Measurements from ENCODE around the gene TNS4.

Gene TNS4

DNA sequence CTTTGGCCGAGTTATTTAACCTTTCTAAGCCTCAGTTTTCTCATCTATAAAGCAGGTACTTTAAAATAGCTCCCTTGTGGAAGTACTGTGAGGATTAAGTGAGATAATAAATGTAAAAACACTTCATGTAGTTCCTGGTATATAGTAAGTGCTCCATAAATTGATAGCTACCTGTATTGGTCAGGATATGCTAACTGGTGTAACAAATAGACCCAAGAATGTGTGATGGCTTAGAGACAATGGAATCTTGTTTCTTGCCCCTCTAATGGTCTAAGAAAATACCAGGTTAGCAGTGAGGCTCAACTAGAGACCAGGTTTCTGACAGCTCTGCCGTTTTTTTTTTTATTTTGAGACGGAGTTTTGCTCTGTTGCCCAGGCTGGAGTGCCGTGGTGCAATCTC, 34.0 kb upstream of the TNS4 start:
- DNase-seq: no peak

DNA sequence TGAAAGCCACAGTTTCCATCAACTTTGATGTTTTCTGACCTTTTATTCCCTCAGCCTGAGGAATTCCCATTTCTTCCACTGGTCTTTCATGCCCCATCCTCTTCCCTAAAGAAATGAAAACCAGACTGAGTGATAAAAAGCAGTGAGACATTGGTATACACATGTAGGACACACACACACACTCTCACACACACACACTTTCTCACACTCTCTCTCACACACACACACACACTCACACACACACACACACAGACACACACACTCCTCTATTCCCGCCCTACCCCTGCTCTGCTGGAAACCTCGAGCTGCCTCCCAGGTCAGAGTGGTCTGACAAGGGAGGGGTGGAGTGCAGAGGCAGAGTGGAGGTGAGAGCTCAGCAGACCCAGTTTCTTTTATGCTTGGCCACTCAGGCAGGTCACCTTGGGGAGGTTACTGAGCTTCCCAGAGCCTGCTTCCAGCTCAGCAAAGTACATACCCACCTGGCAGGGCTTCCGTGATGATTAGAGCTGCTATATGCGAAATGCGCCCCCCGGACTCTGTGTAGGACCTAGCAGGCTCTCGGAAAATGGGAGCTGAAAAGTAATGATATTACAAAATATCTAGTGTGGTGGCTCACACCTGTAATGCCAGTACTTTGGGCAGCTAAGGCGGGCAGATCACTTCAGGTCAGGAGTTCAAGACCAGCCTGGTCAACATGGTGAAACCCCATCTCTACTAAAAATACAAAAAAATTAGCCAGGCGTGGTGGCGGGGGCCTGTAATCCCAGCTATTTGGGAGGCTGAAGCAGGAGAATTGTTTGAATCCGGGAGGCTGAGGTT, 33.2 kb upstream of the TNS4 start:
- peak; percentile 45 for DNase-seq

DNA sequence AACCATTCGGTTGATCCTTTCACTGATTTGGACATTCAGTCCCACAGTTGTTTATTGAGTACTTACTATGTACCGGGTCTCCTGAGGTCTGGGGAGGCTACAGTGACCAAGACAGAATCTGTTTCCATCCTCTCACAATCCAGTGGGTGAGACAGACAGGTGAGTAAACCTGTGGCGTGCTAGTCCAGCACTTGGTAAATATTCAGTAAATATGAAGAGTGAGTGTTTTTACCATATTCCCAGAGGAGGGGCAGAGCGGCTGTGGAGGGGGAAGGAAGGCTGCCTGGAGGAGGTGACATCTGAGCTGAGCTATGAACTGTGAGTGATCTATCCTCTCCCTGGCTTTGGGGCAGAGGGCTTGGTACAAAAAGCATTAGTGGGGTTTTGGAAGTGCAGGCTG, 32.5 kb upstream of the TNS4 start:
- DNase-seq: no peak

DNA sequence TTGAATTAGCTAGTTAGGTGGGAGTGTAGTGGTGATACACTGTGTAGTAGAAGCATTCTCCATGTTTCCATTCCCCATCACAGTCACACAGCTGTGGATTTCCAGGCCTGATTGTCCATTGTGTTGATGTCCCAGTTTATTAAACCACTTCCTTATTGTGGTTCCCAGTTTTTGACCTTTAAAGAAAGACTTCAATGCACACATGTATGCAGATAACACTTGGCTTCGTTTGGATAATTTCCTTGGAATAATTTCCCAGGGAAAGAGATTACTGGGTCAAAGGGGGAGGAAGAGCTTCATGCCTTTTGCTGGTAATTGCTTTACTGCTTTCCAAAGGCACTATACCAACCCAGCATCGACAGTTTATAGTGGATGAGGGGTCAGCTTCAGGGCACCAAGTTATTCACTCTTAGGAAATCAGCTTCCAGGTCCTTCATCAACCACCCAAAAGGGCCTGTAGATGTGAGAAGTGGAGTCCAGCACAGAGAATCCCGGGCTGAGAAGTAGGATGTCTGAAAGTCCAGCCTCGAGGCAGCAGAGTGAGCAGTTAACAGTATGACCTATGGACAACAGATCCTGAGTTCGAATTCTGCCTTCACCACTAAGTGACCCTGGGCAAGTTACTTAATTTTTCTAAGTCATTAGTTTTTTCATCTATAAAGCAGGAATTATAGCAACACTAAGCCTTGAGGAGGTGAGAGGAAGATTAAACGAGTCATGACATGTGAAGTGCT, 31.3 kb upstream of the TNS4 start:
- DNase-seq: no peak

DNA sequence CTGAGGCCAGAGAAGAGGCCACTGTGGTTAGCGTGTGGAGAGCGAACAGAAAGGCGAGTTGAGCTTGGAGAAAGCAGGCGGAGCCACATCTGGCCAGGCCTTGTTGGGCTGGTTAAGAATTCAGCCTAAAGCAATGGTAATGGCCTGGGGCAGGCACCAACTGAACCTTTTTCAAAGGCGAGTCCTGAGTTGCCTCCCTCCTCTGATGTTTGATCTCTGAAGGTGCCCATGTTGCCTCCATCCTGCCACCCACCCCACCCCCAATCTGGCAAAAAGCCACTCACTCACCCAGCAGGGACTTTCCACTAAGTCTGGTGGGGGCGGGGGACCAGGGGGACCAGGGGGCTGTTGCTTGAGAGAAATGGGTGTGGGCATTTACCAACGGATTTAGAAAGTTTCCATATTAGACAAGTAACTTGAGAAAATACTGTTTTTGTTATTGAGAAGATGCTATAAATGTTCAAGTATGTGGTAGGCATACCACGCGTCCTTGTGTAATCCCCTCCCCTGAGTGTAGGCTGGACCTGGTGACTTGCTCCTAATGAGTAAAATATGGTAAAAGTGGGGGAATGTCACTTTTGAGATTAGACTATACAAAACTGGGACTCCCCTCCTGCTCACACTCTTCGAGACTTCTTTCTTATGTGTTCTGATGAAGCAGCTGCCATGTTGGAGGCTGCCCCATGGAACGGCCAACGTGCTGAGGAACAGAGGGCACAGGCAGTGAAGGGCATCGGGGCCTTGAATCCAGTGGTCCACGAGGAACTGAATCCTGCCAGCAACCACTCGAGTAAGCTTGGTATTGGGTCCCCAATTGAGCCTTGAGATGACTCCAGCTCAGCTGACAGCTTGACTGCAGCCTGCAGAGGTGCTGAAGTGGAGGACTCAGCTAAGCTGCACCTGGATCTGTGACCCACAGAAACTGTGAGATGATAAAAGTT, 29.9 kb upstream of the TNS4 start:
- no peak for DNase-seq

DNA sequence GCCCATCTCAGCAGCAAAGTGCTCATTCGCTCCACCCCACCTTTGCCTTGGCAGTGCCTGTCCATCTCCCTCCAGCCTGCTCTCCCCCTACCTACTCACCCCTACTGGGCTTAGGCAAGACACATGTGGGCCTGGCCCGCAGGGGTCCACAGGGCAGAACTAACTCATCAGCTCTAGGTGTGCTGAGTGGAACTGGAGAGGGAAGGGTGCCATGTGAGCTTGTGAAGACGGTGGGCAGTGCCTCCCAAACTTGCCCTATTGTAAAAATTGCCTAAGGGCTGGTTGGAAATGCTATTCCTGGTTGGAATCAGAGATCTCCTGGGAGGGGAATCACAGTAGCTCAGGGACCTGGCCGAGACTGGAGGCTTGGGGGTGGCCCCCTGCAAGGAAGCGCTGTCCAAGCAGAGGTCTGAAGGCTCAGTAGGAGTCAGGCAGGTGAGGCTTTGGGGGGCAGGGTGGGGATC, 29.1 kb upstream of the TNS4 start:
- no peak for DNase-seq

DNA sequence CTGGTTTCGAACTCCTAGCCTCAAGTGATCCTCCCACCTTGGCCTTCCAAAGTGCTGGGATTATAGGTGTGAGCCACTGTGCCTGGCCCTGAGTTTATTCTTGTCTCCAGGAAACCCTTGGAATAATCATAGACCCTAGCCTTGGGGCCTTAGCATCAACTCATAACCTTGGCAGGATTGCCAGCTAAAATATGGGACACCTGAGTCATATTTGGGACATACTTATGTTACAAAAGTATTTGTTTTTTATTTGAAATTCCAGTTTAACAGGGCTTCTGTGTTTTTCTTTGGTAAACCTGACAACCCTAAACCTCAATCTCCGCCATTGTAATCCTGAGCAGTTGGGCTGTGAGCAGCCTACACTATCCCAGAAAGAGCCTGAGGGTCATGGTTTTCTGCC, 28.6 kb upstream of the TNS4 start:
- no peak for DNase-seq

DNA sequence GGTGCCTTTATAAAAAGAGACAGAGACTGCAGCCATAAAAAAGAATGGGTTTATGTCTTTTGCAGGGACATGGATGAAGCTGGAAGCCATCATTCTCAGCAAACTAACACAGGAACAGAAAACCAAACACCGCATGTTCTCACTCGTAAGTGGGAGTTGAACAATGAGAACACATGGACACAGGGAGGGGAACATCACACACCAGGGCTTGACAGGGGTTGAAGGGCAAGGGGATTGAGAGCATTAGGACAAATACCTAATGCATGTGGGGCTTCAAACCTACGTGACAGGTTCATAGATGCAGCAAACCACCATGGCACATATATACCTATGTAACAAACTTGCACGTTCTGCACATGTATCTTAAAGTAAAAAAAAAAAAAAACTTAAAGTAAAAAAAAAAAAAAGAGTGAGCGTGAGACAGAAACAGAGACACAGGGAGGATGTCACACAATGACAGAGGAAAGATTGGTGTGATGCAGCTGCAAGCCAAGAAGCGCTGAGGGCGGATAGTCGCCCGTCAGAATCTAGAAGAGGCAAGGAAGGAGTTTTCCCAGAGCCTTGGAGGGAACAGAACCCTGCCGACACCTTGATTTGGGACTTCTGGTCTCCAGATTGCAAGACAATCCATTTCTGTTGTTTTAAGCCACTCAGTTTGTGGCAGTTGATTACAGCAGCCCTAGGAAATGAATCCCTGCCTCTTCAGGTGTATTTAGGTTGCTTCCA, 27.4 kb upstream of the TNS4 start:
- DNase-seq: no peak

DNA sequence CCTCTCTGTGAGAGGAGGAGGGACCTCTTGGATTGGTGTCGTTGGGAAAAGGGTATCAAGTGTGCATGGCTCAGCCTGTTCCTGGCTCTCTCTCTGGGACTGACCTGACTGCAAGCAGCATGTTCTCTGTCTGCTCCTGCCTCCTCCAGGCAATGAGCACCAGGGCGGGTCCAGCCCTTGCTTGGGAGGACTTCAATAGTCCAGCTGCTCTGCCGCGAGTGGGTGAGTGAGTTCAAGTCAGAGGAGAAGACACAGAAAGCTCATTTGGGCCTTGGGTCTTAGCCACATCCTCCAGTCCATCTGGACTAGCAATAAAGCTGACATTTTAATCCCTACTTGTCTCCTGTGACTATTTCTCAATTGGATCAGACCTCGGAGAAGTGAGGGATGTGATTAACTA, 25.2 kb upstream of the TNS4 start:
- no peak for DNase-seq

DNA sequence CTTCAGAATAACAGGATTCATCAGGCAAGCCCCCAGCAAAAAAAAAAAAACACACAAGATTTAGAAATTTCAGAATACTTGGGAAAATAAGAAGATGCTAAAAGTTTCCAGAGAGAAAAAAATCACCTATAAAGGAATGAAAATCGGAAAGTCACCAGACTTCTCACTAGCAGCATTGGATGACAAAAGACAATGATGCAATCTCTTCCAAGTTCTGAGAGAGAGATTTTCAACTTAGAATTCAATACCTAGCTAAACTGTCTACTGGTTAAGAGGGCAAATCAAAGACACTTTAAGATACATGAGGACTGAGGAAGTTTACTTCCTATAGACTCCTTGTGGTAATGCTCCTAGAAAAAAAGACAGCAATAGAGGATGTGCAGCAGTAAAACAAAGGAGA, 23.9 kb upstream of the TNS4 start:
- no peak for DNase-seq

DNA sequence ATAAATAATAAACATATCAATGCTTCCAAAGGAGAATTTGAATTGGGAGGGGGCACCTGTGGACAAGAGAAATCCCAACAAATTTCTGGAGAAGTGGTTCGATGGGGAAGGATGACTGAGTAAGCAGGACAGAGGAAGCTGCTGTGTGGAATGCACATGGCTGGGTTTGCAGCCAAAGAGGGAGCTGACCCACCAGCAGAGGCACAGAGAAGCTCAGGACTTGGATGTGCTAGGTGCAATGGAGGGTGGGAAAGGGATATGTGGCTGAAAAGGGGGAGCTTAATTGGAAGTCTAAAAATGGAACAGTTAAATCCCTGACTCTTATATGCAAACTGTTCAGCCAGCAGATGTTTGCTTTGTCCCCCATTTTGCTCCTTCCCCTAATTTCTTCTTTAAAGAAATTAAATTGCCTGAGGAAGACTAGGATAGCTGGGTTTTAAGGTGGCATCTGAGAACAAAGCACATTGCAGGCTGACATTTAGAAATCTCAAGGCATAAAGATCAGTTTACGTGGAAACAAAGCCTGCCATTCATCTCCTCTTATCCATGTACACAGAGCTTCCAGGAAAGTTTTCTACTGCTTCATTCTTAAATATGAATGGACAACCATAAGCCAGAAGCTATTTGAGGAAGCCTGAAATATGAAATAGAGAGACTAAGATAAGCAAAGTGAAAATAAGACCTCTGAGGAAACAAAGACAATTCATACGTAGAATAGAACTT, 23.0 kb upstream of the TNS4 start:
- no peak for DNase-seq

DNA sequence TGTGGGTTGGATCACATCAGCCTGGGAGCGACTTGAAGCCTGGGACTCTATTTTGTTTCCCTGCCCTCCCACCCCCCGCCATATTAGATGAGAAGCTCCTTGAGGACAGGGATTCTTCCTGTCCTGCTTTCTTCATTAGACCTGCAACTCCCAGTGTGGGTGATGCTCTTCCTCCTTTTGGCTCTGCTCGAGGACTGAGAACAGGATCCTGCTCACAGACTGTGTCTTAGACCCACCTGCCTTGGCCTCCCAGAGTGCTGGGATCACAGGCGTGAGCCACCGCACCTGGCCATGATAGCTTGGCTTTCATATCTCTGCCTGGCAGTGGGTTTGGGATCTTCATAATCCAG, 21.5 kb upstream of the TNS4 start:
- no peak for DNase-seq

DNA sequence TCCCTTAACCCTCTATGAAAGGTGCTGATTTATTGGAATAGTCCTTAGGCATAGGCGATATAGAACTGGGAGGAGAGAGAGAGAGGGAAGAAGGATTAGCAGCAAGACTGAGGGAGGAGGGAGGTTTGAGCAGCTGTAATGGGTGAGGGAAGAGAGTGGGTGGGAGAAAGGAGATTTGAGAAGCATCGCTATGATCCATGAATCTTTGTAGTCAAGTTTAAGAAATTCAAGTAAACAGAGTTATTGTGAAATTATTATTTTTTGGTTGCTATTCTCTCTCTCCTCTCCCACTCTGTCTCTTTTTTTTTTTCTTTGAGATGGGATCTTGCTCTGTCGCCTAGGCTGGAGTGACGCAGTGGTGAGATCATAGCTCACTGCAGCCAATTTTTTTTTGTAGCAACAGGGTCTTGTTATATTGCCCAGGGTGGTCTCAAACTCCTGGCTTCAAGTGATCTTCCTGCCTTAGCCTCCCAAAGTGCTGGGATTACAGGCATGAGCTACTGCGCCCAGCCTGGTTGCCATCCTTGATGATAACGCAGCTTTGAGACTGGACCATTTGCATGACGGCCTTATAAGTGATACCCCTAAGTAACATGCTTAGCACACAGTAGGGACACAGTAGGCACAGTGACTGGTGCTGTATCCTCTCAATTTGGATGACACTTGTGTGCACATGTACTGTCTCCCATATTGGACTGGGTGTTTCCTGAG, 21.0 kb upstream of the TNS4 start:
- no peak for DNase-seq

DNA sequence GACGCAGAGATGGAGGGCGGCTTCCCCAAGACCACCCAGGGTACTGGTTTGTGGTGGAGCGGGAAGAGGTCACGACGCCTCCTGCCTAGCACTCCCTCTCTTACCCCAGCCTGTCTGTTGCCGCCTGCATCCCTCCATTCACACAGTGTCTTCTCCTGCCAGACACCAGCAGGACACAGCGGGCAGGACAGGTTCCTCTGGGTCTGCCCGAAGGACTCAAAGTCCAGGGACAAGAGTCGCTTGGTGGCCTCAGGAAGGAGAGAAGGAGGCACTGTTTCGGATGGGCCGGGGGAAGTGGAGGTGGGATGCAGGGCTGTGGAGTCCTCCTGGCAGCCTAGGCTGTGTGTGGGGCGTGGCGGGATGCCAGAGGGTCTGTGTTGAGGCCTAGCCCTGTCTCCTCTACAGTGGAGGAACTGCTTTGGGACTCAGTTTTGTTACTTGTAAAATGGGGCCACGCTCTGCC, 19.6 kb upstream of the TNS4 start:
- DNase-seq: no peak

DNA sequence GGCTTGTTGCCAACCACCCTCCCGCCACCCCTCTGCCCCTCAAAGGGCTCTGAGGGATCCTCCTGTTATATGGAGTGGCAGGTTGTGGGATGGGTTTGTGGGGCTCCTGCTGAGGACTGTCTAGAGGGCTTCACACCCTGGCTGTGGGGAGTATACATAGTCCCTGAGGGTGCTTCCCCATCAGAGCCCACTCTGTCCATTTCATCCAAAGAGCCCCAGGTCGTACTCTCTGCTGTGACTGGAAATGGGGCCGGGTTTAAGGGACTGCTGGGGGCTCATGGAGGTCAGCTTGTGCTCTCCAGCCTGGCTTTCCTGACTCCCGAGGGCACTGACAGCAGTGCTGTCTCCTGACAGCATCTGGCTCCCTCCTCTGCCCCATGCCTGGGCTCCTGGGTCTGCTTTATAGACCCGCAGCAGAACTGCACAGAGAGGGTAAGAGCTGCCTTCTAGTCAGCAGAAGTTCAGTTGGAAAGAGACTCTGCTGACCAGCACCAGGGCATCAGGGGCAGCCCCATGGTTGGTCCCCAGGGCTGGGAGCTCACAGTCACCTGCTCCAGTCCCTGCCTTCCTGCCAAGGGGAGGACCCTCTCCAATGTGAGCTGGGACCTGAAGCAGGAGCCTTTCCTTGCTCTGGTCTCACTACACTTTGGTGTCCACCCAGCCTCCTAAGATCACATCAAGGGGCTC, 17.8 kb upstream of the TNS4 start:
- DNase-seq: no peak

DNA sequence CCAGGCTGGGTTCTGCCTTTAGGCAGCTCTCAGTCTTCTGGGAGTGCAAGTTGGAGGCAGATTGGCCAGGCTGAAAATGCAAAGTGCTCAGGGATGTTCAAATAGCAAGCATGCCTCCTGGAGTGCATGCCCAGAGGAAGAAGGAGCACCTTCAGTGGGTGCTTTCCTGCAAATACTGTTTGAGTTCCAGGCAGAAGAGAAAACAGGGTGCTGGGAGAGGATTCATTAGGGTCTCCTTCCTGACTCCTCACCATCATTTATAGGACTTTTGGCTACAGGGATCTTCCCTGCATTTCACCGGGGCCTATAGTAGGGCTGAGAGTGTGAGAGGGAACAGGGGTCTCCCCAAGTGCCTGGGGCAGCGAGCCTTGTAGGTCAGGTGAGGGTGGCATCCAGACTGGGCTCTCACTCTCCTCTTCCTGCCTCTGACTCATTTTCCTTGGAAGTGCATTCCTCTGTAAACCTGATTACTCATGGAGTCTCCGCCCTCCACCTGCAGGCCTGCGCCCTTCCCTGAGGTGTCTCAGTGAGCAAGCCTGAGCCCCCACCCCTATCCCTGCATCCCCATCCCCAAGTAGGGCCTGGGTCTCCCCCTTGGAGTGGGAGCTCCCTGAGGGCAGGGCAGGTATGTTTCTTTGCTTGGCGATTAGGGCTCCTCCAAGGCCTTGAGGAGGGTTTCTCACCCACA, 17.1 kb upstream of the TNS4 start:
- no peak for DNase-seq

DNA sequence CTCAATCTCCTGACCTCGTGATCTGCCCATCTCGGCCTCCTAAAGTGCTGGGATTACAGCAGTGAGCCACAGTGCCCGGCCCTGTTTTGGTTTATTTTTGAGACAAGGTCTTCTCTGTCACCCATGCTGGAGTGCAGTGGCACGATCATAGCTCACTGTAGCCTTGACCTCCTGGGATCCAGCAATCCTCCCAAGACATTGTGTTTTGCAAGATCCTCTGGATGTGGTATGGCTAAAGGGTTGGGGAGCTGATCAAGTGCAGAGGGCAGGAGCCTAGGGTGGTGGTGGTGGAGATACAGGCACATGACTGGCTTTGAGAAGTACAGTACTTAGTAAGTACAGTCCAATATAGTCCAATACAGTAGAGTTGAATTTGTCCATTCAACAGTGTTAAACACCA, 16.6 kb upstream of the TNS4 start:
- DNase-seq: no peak

DNA sequence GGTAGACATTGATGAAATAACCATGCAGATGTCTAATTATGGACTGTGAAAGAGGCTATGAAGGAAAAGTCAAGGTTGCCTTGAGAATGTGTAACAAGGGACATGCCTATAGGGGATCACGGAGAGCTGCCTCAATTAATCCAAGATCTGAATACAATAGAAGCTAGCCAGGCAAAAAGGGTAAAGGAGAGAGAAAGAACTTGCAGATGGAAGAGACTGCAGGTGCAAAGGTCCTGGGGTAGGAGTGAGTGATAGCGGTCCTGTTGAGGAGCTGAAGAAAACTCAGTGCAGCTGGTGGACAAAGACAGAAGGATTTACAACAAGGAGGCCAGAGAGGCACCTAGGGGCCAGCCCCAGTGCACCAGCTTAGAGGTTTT, 15.9 kb upstream of the TNS4 start:
- no peak for DNase-seq

DNA sequence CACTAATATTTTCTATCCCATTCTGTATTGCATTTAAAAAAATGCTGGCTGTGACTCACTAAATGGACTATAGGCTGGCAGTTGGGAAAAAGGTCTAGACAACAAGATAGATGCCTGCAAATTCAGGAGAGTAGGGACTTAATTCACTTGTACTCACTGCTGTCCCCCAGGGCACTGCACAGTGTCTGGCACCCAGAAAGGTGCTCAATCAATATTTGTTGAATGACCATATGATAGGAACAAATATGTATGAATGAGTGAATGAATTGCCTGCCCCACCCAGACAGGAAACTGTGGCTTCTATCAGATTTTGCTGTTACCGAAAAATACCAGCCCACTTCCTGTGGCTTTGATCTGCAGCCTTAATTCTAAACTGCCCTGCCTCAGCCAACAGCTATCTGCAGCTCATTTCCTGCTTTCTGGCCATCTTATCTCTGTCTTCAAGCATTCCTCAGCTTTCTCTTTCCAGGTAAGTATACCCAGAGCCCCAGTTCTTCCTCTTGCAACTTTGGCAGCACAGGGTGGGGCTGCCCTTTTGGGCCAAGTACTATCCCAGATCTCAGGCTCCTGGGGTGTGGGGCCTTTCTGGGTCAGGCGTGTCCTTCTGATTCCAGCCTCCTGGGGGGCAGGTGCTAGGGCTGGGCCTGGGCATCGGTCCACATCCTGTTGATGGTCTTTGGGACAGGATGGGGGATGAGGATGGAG, 15.3 kb upstream of the TNS4 start:
- no peak for DNase-seq
